ENCODE measurements around the gene CDA.

DNA sequence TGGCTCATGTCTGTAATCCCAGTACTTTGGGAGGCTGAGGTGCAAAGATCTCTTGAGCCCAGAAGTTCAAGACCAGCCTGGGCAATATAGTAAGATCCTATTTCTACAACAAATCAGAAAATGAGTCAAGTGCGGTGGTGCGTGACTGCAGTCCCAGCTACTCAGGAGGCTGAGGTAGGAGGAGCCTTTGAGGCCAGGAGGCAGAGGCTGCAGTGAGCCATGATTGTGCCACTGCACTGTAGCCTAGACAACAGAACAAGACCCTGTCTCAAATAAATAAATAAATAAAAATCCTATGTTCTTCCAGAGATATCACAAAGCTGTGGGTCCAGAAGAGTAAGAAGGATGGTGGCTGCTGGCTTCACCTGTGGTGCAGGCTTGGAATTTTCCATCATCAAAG lies 22.1 kb downstream of the CDA start:
- TF ChIP-seq POLR2AphosphoS5 (IDR thresholded peaks at IDR 0.05): no peak
- TF ChIP-seq, protein P1, sequence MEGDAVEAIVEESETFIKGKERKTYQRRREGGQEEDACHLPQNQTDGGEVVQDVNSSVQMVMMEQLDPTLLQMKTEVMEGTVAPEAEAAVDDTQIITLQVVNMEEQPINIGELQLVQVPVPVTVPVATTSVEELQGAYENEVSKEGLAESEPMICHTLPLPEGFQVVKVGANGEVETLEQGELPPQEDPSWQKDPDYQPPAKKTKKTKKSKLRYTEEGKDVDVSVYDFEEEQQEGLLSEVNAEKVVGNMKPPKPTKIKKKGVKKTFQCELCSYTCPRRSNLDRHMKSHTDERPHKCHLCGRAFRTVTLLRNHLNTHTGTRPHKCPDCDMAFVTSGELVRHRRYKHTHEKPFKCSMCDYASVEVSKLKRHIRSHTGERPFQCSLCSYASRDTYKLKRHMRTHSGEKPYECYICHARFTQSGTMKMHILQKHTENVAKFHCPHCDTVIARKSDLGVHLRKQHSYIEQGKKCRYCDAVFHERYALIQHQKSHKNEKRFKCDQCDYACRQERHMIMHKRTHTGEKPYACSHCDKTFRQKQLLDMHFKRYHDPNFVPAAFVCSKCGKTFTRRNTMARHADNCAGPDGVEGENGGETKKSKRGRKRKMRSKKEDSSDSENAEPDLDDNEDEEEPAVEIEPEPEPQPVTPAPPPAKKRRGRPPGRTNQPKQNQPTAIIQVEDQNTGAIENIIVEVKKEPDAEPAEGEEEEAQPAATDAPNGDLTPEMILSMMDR (IDR thresholded peaks at IDR 0.05): no peak
